Effector CD4-positive, alpha-beta T cell (primary cell): ENCODE measurements around the gene DNAJB14.

Source experiments
- DNase-seq: peaks from one replicate; pipeline ENCODE4 v3.0.0-alpha.2; 2020

Gene DNAJB14

DNA sequence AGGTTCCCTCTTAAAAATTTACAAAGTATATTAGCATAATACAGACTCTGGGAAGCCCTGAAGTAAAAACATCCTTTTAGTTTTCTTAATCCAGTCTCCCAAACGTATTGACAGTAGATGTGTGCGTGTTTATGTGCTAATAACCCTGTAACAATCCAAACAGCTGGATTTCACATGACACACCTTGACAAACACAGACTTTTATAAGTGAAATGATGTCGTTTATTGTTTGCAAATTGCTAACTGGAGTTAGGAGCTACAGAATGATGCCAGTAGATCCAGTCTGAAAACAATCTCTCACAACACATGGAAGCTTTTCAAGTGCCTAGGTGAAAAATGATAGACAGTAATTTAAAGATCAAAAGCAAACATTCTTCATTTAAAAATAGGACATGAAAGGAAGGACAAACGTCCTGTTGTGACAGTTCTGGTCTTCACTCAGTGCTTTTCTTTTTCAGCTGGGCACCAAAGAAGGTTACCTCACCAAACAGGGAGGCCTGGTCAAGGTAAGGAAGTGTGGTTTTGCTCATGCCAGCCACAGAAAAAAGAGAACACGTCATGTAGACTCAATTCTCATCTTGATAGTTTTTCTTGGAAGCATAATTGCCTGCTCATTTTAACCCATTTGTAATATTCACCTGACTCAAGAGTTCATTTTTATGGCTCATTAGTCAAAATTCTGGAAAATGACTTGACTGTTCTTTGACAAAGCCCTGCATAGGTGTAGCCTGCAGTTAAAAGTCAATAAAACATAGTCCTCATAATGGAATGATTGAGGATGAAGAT is 85.1 kb downstream of the DNAJB14 start:
- no peak for DNase-seq

DNA sequence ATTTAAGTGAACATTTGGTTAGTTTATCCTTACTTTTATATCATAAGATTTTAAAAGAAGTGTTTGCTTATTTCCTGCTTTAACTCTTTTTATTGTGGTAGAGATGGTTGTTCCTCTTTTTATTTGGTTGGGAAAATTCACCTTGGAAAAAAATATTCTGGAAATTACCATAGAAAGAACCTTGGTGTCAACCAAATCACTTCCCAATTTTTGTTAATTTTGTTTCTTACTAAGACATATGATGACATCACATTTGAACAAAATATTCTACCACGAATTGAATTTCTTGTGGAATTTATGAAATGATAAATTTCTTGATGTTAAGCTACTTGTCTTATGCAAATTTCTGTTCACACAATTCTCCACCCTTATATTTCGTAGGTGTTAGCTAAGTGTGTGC is 85.9 kb downstream of the DNAJB14 start:
- no peak for DNase-seq

DNA sequence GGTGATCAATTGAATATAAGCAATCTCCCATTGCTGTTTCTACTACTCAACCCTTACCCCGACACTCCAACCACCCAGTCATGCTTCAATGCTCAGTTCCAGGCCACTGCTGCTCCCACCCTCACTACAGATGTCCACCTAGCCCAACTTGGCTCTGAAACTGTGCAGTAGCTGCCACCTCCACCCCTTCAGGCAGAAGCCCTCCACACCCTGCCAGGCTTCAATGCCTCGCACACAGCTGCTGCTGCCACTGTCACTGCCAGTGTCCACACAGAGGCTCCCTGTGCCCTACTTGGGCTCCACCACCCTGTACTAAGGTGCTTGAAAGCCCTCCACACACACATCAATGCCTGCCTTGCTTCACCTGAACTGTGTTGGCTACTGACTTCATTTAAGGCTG is 86.8 kb downstream of the DNAJB14 start:
- no peak for DNase-seq

DNA sequence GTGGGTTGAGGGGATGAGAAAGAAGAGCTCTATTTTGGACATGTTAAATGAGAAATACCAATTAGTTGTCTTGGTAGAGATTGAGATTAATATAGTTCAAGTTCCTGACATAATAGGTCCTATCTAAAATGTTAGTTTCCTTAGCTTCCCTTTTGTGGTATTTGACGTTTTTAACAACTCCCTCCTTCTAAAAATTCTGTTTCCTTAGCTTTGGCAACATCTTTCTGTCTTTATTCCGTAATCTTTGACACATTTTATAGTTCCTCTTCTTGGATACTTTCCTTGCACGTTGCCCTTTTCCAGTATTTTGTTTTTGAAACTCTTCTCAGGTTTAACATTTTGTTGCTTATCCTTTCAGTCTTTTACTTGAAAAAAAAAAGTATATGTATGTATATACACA is 89.1 kb downstream of the DNAJB14 start:
- no peak for DNase-seq

DNA sequence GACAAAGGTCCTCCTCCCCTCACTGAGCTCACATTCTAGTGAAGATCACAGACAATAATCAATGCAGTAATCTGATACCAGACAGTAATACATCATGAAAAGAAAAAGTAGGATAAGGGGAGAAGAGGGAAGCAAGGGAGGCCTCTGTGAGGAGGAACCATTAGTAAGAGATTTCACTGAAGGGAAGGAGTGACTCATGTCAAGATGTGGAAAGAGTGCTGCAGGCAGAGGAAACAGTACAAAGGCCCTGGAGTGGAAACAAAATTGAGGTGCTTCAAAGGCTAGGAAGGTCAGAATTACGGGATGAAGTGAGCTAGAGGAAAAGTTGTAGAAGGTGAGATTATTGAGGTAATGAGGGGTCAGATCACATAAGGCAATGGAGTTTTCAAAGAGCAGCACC is 90.3 kb downstream of the DNAJB14 start:
- no peak for DNase-seq

DNA sequence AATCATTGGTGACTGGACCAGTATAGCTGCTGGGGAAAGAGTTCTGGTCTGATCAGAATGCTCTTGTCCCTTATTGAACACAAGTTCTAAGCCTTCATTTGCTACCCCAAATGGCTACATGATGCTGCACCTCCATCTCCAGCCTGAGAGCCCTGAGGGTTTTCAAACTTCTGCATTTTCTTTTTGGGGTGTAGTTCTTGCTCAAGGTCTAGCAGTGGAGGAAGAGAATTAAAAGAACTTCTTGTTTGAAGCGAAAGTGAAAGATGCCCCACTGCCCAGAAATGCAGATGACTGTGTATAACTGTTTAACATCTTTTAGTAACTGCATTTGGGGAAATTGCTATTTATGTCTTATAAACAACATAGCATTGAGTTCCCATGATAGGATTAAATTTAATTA is 90.7 kb downstream of the DNAJB14 start:
- no peak for DNase-seq

DNA sequence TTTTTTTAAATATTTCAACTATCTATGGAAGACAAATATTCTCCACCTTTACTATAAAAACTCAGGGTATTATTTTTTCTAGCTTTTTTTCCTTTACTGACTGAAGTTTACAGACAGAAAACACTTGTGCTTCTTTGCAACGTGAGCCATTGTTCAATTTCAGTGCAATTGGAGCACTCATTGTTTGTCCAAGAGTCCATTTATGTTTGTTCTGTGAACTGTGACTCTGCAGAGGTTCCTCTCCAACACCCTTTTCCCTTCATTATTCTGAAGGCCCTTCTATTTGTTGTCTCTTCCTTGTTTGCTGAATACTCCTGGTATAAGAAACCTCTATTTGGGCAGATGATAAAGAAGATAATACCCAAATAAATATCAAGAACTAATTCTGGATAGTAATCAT is 92.4 kb downstream of the DNAJB14 start:
- DNase-seq, result no peak

DNA sequence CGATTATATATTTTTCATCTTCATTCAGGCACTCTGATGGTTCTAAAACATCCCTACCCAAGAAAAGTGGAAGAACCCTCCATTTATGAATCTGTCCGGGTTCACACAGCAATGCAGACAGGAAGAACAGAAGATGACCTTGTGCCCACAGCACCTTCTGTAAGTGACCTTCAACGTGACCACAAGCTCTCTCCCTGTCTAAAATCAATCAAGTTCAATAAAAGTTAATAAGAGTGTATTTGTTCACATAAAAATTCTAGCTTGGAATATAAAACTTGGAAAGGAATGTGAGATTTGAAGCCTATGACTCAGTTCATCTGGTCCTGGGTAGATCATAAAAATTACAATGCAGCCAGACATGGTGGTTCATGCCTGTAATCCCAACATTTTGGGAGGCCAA is 93.2 kb downstream of the DNAJB14 start:
- DNase-seq, result no peak

DNA sequence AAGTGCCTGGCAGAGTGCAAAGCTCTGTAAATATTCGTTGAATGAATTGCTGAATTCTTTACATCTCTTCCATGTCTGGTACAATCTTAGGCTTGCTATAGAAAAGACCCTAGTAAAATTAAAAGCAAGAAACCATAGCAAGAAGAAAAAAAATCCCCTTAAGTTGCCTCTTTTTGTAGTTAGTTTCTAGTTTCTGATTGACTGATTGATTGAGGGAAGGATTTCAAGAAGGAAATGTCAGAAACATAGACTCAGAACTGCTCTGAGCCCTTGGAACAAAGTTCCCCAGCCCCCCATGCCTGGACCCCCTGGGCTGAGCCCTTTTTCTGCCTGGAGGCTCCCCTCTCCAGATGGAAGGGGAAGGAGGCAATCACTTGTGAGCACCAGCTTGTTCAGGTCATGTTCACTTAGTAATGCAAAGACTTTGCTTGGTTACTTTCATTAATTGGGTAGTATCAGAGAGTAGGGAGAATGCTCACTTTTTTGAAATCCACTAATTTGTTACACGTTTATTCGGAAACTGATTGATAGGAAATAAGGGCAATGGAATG is 94.1 kb downstream of the DNAJB14 start:
- no peak for DNase-seq

DNA sequence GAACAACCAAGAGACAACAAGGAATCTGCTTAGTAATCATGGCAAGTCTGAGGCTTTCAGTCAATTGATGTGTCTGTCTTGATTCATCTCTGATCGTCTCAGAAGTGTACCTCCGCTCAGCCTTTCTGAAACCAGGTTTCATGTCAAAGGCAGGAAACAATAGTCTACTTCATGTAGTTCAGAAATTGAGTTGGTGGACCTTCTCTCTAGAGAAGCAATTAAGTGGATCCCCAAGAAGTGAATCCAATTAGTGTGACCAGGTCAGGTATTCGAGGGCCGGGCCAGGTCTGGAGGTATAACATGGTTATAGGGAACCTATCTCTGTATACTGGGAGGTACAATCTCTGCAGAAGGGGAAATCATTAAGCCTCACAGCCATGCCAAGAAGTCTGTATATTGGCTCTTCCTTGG is 97.8 kb downstream of the DNAJB14 start:
- DNase-seq, result no peak

DNA sequence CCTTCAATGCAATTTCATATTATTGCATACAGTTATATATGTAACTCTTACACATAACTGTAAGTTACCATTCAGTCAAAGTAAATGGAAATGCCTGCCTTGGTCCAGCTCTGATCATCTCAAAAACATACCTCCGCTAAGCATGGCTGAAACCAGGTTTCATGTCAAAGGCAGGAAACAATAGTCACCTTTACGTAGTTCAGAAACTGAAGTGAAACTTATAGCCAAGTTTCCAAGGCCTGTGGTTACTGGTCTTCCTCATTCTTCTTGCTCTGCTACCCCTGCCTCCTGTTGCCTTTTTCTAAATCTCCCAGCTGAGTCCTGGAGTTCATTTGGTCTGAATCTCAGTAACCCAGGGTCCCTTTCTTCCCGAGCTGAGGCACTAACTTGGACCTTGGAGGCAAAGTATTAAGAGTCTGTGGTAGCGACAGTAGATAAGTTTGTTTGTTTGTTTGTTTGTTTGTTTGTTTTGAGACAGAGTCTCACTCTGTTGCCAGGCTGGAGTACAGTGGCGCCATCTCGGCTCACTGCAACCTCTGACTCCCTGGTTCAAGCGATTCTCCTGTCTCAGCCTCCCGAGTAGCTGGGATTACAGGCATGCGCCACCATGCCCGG is 98.9 kb downstream of the DNAJB14 start:
- no peak for DNase-seq

DNA sequence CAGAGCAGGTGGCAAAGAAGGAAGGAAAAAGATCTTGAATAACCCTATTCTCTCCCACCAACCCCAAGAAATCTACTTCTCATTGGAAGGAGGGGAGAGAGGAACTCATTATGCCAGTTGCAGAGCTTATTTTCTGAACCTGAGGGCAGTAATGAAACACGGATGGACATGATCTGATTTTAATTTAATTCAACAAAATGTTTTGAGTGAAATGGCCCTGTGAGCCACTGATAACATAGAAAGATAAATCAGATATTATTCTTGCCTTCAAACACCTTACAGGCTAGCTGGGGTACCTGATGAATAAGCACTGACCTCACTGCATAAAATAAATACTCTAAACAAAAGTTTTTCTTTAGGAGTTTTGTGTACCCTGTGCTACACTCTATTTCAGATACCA is 99.5 kb downstream of the DNAJB14 start:
- DNase-seq, result no peak
